RWPE2 (cell line): Measurements from ENCODE around the gene ELOB.

Experiments
- ATAC-seq: fragments of 200-7000 bp; cut with Tn5 transposase; 3 replicates; pipeline ENCODE4 v1.9.1; 2021; ENCODE audit warnings: low read depth
- DNase-seq: peaks from one replicate; pipeline ENCODE4 v3.0.0-alpha.2; 2020; ENCODE audit warnings: low spot score
- H3K27ac ChIP-seq: fragments of 450-650 bp; 2 replicates; pipeline ENCODE4 v1.5.1; 2017; ENCODE audit warnings: mild to moderate bottlenecking; ENCODE audit not compliant: poor library complexity, severe bottlenecking
- H3K27me3 ChIP-seq: fragments of 250-450 bp; sonication (Bioruptor Pico); 2 replicates; pipeline ENCODE4 v1.5.1; 2021; ENCODE audit warnings: mild to moderate bottlenecking, moderate library complexity; ENCODE audit not compliant: insufficient read depth, poor library complexity, severe bottlenecking
- H3K36me3 ChIP-seq: fragments of 250-450 bp; sonication (Bioruptor Pico); 2 replicates; pipeline ENCODE4 v1.5.1; 2020; ENCODE audit warnings: low read depth, mild to moderate bottlenecking, moderate library complexity
- H3K4me1 ChIP-seq: fragments of 250-450 bp; sonication (Bioruptor Pico); 2 replicates; pipeline ENCODE4 v1.5.1; 2021; ENCODE audit warnings: mild to moderate bottlenecking, moderate library complexity; ENCODE audit not compliant: insufficient read depth, poor library complexity, severe bottlenecking
- H3K4me3 ChIP-seq: fragments of 250-450 bp; sonication (Bioruptor Pico); 2 replicates; pipeline ENCODE4 v1.5.1; 2021; ENCODE audit warnings: mild to moderate bottlenecking, moderate library complexity; ENCODE audit not compliant: severe bottlenecking
- H3K9me3 ChIP-seq: fragments of 250-450 bp; sonication (Bioruptor Pico); 2 replicates; pipeline ENCODE4 v1.5.1; 2021; ENCODE audit warnings: mild to moderate bottlenecking, moderate library complexity; ENCODE audit not compliant: severe bottlenecking
- TF ChIP-seq, protein P1 (sequence below): fragments of 450-650 bp; IDR thresholded peaks from one replicate; pipeline ENCODE4 v1.5.1; 2017; ENCODE audit warnings: mild to moderate bottlenecking, moderate library complexity; ENCODE audit not compliant: poor library complexity, severe bottlenecking

Gene ELOB

DNA sequence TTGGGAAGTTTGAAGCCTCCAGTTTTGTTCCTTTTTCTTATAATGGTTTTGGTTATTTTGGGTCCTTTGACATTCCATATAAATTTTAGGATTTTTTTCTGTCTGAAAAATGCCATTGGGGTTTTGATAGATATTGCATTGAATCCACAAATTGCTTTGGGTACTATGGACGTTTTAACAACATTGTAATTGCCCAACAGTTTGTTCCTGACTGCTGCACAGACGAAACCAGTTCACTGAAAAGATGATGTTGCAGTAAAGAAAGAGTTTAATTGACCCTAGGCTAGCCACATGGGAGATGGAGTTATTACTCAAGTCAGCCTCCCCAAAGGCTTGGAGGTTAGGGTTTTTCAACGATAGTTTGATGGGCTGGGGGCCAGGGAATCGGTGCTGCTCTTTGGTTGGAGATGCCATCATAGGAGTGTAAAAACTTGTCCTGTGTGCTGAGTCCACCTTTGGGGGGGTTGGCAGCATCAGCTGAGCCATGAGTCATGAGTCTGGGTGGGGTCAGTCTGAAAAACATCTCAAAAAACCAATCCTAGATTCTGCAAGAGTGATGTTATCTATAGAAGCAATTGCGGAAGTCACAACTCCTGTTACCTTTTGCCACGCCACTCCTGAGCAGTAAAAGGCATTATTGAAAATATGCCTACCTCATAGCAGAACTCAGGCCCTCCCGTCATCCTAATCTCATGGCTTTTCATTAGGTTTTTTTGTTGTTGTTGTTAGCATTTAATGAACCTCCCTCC lies 18.5 kb upstream of the ELOB start:
- TF ChIP-seq, protein P1, sequence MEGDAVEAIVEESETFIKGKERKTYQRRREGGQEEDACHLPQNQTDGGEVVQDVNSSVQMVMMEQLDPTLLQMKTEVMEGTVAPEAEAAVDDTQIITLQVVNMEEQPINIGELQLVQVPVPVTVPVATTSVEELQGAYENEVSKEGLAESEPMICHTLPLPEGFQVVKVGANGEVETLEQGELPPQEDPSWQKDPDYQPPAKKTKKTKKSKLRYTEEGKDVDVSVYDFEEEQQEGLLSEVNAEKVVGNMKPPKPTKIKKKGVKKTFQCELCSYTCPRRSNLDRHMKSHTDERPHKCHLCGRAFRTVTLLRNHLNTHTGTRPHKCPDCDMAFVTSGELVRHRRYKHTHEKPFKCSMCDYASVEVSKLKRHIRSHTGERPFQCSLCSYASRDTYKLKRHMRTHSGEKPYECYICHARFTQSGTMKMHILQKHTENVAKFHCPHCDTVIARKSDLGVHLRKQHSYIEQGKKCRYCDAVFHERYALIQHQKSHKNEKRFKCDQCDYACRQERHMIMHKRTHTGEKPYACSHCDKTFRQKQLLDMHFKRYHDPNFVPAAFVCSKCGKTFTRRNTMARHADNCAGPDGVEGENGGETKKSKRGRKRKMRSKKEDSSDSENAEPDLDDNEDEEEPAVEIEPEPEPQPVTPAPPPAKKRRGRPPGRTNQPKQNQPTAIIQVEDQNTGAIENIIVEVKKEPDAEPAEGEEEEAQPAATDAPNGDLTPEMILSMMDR = no peak
- Histone ChIP-seq H3K4me3 (no peak overlapping the region), H3K9me3 (no peaks in the 10 kb centered on the region), H3K4me1 (peaks cover 23% of the 10 kb centered on the region), H3K27ac (peak overlapping the region; percentile 22), H3K27me3 (no peaks in the 10 kb centered on the region), H3K36me3 (no peaks in the 10 kb centered on the region)
- peak; percentile 28 for DNase-seq
- peak; percentile 59 for ATAC-seq

DNA sequence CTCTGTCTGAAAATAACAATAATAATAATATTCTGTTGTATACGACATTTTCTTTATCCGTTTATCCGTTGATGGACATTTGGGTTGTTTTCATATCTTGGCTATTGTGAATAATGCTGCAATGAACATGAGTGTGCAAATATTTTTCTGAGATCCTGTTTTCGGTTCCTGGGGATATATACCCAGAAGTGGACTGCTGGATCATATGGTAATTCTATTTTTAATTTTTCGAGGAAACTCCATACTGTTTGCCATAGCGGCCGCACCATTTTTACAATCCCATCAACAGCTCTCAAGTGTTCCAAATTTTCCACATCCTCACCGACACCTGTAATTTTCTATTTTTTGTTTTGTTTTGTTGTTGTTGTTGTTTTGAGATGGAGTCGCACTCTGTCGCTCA lies 15.9 kb upstream of the ELOB start:
- TF ChIP-seq, protein P1 = no peak
- Histone ChIP-seq H3K4me1 (peaks cover 23% of the 10 kb centered on the region), H3K27me3 (no peaks in the 10 kb centered on the region), H3K36me3 (no peaks in the 10 kb centered on the region), H3K4me3 (no peak overlapping the region), H3K9me3 (no peaks in the 10 kb centered on the region), H3K27ac (no peak overlapping the region)
- DNase-seq (no peak), ATAC-seq (no peak)

DNA sequence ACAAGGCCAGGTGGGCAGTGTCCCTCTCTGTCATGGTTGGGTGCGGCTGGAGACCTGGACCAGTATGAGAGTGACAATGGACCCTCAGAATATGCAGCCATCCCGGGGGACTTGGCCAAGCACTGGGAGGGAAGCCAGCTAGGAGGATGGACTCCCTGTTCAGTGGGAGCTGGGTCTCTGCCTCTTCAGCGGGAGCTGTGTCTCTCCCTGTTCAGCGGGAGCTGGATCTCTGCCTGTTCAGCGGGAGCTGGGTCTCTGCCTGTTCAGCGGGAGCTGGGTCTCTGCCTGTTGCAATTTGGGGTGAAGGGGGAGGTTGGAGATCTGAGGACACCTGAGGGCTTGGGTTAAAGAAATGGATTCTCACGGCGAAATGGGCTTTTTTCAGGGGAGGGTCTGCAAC lies 14.1 kb upstream of the ELOB start:
- Histone ChIP-seq H3K4me1 (peaks cover 22% of the 10 kb centered on the region), H3K27me3 (no peaks in the 10 kb centered on the region), H3K4me3 (no peak overlapping the region), H3K36me3 (no peaks in the 10 kb centered on the region), H3K27ac (no peak overlapping the region), H3K9me3 (no peaks in the 10 kb centered on the region)
- TF ChIP-seq, protein P1 = no peak
- ATAC-seq (no peak), DNase-seq (peak; percentile 27)

DNA sequence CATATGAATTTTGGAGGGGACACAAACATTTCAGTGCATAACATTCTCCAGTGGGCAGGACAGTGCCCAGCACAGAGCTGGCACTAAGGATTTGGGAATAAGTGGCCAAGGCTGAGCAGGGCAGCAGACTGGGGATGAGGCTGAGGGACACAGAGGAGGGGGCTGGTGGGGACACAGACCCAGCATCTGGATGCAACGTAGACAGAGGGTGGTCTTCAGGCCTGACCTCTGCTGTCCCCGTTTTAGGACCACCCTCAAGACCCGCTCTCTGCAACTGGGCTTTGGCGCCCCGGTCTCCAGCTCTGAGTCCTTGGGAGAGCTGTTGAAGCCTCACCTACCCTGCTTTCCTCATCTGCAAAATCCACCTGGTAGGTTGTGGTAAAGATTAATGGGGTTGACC lies 13.6 kb upstream of the ELOB start:
- Histone ChIP-seq H3K9me3 (no peaks in the 10 kb centered on the region), H3K27ac (no peak overlapping the region), H3K27me3 (peaks cover 3% of the 10 kb centered on the region), H3K4me1 (peaks cover 17% of the 10 kb centered on the region), H3K4me3 (no peak overlapping the region), H3K36me3 (no peaks in the 10 kb centered on the region)
- TF ChIP-seq, protein P1 = no peak
- DNase-seq = peak; percentile 39
- ATAC-seq = no peak

DNA sequence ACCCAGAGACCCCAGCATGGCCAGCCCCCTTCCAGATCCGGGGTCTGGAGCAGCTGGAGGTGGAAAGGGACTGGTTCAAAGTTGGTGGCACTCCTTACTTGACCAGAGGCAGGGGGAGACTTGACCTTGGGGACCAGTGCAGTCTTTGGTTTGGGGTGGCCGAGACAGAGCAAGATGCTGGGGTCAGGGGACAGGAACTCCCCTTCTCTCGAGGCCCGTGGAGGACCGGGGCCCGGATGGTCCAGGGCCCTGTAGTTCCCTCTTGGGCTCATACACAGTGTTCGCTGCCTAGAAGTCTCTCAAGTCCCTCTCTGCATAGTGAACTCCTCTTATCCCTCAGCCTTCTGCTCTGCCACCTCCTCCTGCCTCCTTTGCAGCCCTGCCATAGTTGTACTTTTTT lies 10.9 kb upstream of the ELOB start:
- H3K9me3 ChIP-seq = no peaks in the 10 kb centered on the region
- H3K36me3 ChIP-seq = no peaks in the 10 kb centered on the region
- TF ChIP-seq, protein P1 = no peak
- H3K4me3 ChIP-seq = no peak overlapping the region
- ATAC-seq = no peak
- DNase-seq = peak; percentile 43
- no peak overlapping the region for H3K27ac ChIP-seq
- H3K27me3 ChIP-seq = peaks cover 4% of the 10 kb centered on the region
- H3K4me1 ChIP-seq = no peaks in the 10 kb centered on the region
